ENCODE data around the gene ARSB.

ARSB gene

DNA sequence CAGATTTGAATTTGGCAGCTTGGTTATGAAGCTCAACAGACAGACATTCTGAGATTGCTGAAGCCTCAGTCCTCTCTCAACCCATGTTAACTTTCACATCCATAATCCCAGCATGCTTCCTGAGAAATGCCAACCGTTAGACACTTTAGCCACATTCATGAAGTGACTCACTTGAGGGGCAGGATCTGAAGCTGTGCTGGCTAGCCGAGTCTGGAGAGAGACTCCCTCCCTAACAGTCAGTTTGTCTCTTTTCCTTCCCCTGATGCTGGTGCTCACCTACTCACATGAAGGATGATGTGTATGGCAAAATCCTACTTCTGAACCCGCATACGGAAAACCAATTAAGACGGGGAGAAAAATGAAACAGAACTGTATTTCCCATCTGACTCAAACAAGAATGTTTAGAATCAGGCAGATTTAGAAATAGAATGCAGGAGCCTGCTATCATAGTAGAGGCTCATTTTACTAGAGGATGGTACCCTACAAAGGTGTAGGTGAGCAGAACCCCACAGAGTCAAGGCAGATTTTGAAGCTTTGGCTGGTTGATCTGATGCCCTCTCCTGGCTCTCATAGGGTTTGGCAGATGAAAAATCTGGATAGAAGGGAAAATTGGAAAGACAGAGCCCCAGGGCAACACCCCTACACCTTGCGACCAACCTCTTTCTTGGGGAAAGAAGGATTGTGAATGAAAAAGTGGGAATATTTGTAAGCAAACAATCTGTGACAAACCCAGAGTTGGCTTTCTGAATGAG, 185.7 kb downstream of the ARSB start:
- DNase-seq = no peak

- DNase-seq = no peak
Measured at GRCh38 chr5:78798673-78799029, 186.5 kb downstream of the ARSB start.

- DNase-seq = no peak
Measured at GRCh38 chr5:78797936-78798672, 187.0 kb downstream of the ARSB start.

GRCh38 chr5:78795757-78796156, 189.4 kb downstream of the ARSB start:
- no peak for DNase-seq

DNA sequence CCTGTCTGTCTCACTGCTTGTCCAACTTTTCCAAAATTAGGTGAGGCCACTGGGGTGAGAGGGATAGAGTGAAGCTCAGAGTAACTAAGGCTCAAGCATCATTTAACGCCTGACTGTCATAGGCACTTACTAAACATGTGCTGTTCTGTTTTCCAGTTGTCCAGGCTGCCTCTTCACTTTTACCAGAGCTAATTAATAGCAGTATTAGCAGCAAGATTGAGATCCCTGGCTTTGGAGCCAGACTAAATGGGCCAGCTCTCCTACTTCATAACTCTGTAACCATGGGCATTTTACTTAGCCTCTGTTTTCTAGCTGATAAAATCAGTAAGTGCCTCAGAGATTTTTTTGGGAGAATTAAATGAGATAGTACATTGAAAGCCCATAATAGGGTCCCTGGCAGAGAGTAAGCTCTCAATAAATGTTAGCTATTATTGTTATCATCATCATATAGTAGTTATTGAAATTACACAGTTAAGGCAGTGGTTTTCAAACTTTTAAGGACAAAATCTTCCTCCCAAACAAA, 190.4 kb downstream of the ARSB start:
- no peak for DNase-seq

DNA sequence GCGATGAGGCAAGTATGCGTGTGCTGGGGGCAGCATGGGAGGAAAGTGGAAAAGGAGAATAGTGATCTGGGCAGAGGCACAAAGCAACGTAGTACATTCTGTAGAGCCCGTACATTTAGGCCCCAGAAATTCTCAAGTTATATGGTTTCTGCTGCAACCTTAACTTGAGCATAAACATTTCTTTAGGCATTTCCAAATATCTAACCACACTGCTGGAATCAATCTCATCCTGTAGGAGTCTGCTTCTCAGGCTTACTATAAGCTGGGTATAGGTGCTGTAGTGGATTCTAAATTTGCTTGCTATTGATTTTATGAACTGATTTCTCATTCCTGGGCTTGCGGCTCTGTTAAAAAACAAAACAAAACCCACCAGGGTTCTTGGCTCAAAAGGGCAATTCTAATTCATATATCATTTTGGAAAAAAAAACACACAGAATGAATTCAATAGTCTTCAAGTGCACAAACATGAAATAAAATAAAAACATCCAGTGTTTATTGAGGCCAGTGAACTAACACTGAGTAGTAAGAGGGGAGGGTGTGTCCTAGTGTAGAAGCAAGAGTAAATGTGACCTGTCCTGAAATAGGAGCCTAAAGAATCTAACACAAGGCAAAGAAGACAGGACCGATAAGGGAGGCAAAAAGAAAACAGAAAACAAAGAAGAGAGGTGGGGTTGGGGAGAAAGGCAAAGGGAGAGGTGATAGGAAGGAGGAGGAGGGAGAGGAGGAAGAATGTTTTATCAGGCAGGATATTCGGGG, 191.0 kb downstream of the ARSB start:
- no peak for DNase-seq

DNA sequence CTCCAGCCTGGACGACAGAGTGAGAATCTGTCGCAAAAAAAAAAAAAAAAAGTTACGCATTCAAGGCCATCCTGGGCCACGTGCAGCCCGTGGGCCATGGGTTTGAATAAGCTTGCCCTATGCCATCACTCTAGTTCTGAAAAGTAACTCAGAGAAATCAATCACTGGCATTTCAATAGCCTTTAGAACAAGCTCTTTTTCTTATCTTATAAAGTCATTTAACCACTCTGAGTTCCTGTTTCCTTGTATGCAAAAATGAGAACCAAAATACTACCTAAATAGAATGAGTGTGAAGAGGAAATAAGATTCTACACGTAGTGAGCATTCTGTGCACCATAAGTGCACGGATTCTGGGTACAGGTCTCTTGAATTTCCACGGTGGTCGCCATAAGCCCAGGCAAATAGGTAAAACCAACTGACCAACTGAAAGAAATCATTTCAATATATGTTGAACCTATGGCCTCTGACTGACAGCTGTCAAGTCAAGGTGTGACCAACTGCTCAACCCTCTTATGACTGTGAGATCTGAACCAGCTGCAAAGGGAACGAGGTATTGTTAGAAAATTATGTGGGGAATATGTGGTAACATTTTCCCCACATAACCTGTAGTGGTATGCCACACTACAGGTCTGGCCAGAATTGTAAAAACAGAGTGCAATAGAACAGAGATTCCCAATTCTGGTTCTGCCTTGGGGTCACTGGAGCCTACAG, 192.6 kb downstream of the ARSB start:
- no peak for DNase-seq

DNA sequence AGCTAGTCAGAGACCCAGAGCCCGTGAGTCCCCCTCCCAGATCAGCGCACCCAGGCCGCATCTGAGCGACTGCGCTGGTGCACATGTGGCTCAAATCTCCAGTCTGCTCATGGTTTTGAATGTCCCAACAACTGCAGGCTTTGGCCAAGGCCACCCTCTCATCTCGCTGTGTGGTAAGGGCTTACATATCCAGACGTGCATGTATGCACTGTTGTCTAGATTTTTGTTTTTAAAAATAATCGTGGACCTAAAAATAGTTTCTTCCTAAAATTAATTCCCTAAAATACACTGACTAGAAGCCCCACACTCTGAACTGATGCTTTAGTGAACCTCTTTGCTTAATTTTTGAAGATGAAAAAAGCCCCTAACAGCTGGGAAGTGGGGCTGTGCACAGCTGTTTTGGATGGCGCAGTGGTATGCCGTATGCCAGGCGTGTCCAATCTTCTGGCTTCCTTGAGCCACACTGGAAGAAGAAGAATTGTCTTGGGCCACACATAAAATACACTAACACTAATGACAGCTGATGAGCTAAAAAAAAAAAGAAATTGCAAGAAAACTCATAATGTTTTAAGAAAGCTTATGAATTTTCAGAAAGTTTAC, 193.5 kb downstream of the ARSB start:
- no peak for DNase-seq

DNA sequence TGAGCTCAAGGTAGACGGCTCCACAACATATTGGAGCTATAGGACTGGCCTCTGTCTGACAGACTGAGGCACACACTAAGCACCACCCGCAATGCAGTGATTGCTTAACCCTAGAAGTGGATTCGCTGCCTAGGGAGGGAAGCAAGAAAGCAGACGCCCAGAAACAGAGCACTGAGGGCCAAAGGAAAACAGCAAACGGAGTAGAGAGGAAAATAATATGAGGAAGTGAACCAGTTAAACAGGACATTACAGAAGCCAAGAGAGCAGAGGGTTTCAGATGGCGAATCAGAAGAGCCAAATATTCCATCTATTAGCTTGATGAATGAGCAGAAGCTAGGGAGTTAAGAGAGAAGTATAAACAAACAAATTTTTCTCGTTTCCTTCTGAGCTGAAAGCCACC, 197.3 kb downstream of the ARSB start:
- DNase-seq = no peak

DNA sequence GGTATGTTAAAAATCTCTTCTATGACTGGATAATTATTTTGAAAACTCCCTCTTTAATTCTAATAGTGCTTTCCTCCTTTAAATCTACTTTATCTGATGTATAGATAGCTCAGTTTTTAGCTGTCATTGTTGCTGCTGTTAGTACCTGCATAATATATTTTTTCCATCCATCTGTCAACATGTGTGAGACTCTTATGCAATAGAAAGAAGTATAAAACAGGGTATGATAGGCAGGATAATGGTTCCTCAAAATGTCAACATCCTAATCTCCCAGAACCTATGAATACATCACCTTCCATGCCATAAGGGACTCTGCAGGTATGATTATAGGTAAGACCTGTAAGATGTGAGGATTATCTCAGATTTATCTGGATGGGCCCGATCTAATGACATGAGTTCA, 199.7 kb downstream of the ARSB start:
- no peak for DNase-seq

DNA sequence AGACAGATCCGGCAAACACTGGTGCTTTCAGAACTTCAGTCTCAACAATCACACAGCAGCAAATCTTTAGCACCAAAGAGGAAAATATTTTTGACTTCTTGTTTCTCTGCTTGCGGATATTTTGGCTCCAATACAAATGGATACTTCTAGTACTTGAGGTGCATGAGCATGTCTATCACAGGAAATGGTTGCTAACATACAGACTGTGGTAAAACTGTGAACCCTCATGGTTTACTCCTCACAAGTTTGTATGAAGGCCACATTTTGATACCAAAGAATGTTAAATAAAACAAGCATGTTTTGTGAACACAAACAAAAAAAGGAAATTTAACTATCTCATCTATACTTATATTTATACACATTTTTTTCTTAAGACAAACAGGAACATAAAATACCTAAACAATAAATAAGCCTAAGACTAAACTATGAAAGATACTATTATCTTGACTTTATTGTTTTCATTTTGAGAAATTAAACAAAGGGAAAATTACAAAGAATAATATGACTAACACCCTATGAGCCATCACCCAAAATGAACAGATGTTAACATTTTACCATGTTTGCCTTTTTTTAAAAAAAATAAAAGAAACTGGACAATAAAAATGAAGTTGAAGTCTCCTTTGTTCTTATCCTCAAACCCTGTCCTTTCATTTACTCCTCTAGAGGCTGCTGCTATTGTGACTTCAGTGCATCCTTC, 201.5 kb downstream of the ARSB start:
- DNase-seq = no peak

GRCh38 chr5:78782728-78783127, 202.4 kb downstream of the ARSB start:
- no peak for DNase-seq

GRCh38 chr5:78781611-78782286, 203.4 kb downstream of the ARSB start:
- DNase-seq = no peak

DNA sequence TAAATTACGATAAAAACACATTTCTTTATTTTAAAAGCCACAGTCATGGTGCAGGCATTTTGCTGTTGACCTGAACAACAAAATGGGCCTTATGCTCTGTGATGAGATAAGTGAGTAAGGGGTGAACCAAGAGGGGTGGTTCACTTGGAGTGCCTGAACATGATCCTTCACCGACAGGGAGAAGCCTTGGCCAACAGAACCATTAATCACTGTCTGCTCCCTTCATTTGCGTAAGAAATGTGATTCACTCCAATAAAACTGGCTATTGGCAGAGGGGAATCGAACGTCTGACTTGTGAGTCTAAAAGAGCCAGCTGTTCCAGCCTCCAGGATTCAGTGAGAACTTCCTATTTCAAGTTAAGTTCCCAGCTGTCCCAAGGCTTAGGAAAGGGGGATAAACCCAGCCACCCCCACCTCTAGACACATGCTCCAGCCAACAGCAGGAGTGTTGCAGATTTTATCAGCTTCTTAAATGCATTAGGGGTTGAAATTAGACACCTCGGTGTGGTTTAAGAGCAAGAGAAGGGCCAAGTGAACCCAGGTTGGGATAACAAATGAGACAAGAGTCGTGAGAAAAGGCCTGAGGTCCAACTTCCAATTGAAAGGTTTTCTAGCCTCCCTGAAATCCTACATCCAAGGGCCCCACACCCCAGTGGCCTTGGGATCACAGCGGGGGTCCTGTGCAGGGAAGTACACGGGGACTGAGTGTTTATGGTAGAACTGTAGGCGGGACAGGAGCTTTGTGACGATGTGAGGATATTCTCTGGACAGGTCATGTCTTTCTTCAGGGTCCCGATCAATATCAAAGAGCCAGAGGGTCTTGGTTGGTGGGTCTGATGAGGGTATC, 205.1 kb downstream of the ARSB start:
- DNase-seq = peak; percentile 61

DNA sequence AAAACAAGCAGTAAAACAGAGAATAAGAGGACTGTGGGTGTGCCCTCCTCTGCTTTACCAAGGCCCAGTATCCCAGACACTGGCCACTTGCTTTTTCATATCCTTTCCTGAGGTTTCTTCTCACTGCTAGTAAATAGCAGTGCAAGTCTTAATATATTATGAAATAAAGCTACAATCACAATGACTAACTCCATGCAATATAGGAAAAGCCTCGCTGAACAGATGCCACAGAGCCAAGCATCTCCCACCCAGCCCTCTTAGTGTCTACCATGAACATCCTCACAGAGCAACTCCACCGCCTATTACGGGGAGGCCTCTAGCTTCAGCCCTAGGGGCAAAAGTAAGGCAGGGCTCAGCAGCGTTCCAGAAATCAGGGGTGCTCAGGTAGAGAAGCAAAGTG, 205.8 kb downstream of the ARSB start:
- no peak for DNase-seq

DNA sequence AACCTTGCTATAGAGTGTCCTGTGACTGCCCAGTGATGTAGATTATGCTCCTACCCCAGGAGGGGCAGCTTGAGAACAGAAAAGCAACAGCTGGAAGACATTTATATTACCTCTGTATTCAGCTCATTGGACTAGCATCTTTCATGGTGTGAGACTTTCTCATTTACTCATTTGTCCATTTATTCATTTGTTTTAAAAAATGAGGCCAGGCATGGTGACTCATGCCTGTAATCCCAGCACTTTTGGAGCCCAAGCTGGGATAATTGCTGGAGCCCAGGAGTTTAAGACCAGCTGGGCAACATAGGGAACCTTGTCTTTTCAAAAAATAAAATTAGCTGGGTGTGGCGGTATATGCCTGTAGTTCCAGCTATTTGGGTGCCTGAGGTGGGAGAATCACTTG, 206.6 kb downstream of the ARSB start:
- DNase-seq = no peak

GRCh38 chr5:78777901-78778300, 207.2 kb downstream of the ARSB start:
- DNase-seq = no peak

GRCh38 chr5:78776637-78777036, 208.5 kb downstream of the ARSB start:
- DNase-seq = no peak

DNA sequence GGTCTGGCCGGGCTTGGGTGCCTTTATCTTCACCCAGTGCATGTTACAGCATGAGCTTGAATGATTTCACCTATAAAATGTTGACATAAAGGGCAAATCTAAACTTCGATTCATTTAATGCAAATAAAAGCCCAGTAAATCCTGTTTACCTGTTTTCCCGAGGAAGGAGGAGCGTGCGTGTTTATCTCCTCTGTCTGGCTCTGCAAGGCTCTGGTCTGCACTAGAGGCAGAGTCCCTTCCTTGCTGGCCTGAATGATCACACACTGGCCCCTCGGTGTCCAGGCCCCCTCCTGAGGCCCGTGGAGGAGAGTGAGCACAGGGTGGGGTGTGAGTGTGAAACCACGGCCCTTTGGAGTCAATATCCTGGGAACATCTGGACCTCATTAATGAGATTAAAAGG, 211.5 kb downstream of the ARSB start:
- DNase-seq = no peak

All from NCI-H2171 treated with DMSO at 0.1 percent for 48 hours (cell line).